Dedifferentiated amniotic fluid mesenchymal stem cell (primary cell): ENCODE results near the gene PDE6C.

ENCODE experiments used
- DNase-seq: peaks from one replicate; pipeline ENCODE4 v3.0.0-alpha.2; 2016; ENCODE audit errors: extremely low spot score

PDE6C gene

GRCh38 chr10:93702210-93703001, 90.1 kb downstream of the PDE6C start, which contains the start of gene FRA10AC1:
FRA10AC1 (minus strand) TSS chr10:93702592; CDS start chr10:93700106, 2,486 bp downstream.
- peak; percentile 93 for DNase-seq

DNA sequence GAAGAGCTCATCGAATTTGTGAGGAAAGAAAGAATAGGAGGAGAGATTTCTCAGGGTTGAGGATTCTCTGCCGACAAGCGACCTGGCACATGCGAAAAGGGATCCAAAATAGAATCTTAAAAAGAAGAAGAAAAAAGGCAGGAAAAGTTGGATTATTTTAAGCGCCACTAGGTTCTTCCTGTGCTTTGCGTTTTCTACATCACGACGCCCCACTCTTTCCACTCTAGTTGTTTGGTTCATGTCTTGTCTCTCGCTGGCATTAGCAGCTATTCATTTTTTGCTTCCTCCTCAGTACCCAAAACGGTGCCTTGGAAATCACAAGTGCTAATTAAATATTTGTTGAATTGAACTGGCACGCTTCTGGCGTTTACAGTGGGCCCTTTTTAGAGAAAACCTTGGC, 90.7 kb downstream of the PDE6C start:
- DNase-seq: no peak

- DNase-seq: no peak
Observed at GRCh38 chr10:93703841-93704240, 91.5 kb downstream of the PDE6C start.

DNA sequence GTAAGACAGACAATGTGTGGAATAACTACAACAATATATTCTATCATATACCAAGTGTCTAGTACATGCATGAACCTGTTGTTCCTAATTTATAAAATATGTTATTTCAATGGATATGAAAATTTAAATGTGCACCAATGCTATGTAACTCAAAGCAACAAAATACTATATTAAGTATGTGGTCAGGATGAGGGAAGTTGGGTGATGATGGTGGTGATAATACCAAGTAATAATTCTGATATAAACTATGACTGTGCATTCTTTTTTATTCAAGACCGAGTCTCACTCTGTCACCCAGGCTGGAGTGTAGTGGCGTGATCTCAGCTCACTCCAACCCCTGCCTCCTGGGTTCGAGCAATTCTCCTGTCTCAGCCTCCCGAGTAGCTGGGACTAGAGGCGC, 92.1 kb downstream of the PDE6C start:
- DNase-seq: no peak

- no peak for DNase-seq
Observed at GRCh38 chr10:93707623-93708022, 95.3 kb downstream of the PDE6C start.

- DNase-seq: no peak
Observed at GRCh38 chr10:93710333-93710909, 98.1 kb downstream of the PDE6C start.

DNA sequence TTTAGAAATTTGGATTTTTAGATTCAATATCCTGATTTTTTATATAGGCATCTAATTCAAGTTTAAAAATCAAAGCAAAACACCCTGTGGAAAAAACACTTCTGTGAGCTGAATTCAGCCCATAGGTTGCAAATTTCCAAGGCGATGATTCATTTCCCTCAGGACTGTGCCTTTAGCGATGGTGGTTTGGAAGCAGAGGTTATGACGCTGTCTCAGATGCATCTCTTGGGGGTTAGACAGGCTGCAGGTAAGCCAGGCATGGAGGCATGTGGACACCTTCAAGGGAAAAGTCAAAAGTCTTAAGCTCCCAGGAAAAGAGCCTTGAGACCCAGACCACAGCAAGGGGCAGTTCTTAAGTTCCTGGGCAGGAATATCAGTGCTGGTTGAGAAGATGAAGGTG, 99.6 kb downstream of the PDE6C start:
- no peak for DNase-seq

GRCh38 chr10:93712593-93712992, 100.3 kb downstream of the PDE6C start:
- DNase-seq: no peak

DNA sequence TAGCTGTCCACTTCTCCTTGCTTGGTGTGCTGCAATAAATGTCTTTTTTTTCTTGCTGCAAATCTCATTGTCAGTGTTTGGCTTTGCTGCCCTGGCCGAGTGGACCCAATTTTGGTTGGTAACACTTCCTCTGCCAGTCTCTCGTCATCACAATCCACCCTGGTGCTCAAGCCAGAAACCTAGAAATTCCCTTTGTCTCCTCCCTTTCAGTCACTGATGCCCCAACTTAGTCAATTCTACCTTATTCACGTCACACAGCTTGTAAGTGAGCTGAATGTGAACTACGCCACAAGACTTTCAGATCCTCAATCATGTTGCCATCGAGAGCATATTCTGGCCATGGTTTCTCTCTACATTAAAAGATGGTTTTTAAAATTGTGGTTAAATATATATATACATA, 103.0 kb downstream of the PDE6C start:
- no peak for DNase-seq
